ENCODE data around the gene ATAD3C. TPM values are rescaled to one million over a fixed set of nuclear protein-coding genes. Genes with fewer than 3 reads are reported as not detected.
"Not testable (repeated sequence)": the region's sequence is repeated elsewhere in the genome, so short reads cannot be mapped to it uniquely, and the experiment has no call there.

ATAD3C gene
- total RNA-seq, 1 experiment from 2014 or later = not detected

DNA sequence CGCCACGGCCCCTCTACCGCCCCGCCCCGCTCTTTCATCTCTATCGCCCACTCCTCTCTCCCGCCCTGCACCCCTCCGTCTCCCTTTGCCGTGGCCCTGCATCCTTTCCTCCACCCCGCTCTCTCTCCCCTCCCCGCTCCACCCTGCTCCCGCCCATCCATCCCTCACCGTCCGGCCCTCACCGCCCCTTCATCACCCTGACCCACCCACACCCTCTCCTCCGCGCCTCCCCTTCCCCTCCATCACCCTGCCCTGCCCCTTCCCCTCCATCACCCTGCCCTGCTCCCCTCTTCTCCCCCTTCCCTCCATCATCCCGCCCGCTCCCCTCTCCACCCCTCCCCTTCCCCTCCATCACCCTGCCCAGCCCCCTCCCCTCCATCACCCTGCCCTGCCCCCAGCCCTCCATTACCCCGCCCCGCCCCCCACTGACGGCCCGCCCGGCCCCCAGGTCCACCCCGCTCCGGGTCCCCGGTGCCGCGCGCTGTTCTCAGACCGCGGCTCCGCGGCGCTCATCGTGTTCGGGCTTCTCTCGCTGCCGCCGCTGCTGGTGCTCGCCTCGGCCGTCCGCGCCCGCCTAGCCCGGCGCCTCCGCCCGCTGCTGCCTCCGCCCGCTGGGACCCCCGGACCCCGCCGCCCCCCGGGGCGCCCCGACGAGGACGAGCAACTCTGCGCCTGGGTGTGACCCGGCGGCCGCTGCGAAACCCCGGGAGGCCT lies 22.2 kb upstream of the ATAD3C start:
- no peak for DNase-seq
- Histone ChIP-seq H3K9me3 (no peaks in the 10 kb centered on the region), H3K4me3 (no peak overlapping the region), H3K27me3 (no peaks in the 10 kb centered on the region), H3K36me3 (no peaks in the 10 kb centered on the region)

DNA sequence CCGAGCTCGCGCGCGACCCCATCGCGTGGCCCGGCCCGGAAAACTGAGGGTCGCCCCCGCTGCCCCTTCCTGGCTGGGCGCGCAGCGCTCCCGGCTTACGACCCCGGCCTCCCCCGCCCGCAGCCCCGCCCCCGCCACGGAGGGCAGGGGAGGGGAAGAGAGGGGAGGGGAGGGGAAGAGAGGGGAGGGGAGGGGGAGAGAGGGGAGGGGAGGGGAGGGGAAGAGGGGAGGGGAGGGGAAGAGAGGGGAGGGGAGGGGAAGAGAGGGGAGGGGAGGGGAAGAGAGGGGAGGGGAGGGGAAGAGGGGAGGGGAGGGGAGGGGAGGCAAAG lies 21.7 kb upstream of the ATAD3C start:
- Histone ChIP-seq H3K9me3 (no peaks in the 10 kb centered on the region), H3K36me3 (no peaks in the 10 kb centered on the region), H3K27me3 (no peaks in the 10 kb centered on the region), H3K4me3 (no peak overlapping the region)
- DNase-seq = no peak

DNA sequence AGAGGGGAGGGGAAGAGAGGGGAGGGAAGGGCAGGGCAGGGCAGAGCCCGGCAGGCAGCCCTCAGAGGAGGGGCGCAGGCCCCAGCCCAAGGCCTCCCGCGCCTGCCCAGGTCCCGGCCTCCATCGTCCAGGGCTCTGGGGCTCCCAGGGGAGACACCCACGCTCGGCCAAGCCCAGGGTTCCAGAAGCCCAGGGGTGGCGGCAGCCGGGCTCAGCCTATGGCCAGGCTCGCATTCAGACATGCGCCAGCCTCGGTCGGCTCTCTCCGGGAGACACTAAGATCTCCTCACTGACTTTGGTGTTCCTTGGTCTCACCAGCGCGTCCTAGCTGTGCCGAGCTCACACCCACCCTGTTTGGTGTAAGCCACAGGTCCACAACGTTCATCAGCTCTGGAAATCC lies 21.3 kb upstream of the ATAD3C start:
- DNase-seq = no peak
- H3K27me3 ChIP-seq = no peaks in the 10 kb centered on the region

DNA sequence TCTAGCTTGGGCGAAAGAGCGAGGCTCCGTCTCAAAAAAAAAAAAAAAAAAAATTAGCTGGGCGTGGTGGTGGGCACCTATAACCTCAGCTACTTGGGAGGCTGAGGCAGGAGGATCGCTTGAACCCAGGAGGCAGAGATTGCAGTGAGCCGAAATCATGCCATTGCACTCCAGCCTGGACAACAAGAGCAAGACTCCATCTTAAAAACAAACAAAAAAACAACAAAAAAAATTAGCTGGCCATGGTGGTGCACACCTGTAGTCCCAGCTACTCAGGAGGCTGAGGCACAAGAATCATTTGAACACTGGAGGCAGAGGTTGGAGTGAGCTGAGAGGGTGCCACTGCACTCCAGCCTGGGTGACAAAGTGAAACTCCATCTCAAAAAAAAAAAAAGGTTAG lies 20.5 kb upstream of the ATAD3C start:
- not testable (repeated sequence) for H3K9me3 ChIP-seq, DNase-seq, H3K36me3 ChIP-seq, H3K4me3 ChIP-seq, H3K27me3 ChIP-seq

More for the DNA sequence above, 21.3 kb upstream of the ATAD3C start:
- H3K36me3 ChIP-seq = no peaks in the 10 kb centered on the region
- H3K9me3 ChIP-seq = no peaks in the 10 kb centered on the region
- H3K4me3 ChIP-seq = no peak overlapping the region

DNA sequence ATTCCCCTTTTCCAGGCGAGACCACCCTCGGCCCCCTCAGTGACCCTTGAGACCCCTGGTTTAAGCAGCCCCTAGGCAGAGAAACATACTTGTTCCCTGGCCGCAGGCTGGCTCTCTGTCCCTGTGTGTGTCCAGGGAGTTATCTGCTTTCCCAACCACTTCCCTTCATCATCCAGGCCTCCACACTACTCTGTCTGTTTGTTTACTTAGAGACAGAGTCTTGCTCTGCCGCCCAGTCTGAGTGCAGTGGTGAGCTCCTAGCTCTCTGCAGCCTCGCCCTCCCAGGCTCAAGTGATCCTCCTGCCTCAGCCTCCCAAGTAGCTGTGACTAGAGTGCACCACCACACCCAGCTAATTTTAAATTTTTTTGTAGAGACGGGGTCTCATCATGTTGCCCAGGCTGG lies 19.8 kb upstream of the ATAD3C start:
- Histone ChIP-seq H3K36me3 (no peaks in the 10 kb centered on the region), H3K9me3 (no peaks in the 10 kb centered on the region), H3K4me3 (no peak overlapping the region), H3K27me3 (no peaks in the 10 kb centered on the region)
- DNase-seq = no peak

DNA sequence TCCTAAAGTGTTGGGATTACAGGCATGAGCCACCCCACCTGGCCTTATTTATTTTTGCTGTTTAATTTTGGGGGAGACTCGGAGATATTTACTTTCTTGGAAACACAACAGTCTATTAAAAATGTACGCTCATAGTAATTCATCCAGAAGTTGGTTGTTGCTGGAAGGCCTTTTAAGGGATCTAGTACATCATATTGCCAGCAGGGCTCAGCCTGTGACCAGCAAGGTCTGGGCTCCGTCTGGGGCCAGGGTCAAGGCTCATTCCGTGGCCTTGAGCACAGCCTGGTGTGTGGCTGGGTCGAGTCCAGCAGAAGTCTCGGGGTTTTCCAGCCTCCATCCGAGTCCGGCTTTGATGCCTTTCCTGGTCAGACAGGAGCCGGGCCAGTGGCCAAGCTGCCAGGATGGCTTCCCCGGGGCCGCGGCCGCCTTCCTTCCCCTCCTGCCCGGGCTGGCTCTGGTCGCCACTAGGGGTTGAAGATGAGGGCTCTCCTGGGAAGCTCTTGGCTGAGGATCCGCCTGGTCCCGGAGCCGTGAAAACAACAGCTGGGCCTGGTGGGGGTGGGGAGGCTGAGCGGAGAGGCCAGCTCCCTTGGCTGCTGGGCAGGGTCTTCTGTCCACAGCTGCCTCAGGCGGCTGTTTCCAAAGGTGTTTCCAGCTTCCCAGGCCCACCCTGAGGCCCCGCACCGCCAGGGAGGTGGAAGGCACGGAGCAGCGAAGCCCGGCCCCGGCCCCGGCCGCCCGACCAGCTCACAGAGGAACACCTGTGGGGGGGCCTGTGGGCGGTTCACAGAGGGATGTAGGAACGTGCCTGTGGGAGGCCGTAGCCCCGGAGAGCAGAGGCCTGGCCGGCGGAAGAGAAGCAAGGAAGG lies 19.1 kb upstream of the ATAD3C start:
- Histone ChIP-seq H3K9me3 (no peaks in the 10 kb centered on the region), H3K27me3 (no peaks in the 10 kb centered on the region), H3K4me3 (no peak overlapping the region), H3K36me3 (no peaks in the 10 kb centered on the region)
- DNase-seq = peak; percentile 64

DNA sequence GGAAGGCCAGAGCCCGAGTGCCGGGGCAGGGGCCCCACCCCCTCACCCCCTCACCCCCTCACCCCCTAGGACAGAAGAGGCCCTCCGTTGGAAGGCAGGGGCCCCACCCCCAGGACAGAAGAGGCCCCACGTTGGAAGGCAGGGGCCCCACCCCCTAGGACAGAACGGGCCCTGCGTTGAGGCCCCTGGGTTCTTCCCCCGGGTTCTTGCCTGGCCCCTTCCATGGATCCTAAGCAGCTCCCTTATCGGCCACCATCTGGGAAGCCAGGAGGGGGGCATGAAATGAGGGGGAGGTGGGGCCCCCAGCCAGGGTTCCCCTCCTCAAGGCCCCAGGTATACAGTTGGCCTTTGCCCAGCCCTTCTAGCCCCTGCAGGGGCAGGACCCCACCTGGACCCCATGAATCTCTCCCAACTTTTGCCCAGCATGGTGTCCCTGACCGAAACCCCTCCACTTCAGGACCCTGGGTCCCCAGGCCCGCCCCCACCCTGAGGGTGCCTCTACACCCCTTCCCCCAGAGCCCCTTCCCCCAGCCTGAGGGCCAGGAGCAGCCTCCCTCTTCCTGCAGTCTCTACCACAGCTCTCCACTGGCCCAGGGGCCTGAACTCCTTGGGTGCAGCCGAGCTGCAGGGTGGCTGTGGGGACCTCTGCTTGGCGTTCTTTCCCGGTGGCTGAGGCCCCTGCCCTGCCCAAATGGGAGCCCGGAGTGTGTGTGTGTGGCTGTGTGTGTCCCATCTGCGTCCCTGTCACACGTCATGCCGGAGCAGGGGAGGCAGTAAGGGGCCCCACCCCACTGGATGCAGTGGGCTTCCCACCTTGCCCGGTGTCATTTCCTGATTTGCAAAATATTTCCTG lies 18.3 kb upstream of the ATAD3C start:
- Histone ChIP-seq H3K4me3 (no peak overlapping the region), H3K27me3 (no peaks in the 10 kb centered on the region), H3K9me3 (no peaks in the 10 kb centered on the region), H3K36me3 (no peaks in the 10 kb centered on the region)
- no peak for DNase-seq

DNA sequence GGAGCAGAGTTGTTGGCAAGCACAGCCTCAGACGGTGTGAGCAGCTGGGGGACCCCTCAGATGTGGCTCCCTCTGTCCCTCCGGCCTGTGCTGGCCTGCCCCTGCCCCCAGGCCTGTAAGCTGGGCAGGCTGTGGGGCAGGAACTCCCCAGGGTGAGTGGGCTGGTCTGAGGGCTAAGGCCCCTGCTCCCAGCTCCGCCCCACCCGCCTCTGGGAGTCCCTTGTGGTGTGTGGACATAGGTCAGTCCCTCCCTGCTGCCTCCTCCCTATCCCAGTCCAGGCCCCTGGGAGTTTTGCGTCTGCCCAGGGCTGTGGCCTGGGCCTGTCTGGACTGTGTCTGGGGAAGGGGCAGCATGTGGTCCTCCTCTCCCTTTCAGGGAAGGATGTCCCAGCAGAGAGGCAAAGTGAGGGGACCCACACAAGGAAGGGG lies 17.6 kb upstream of the ATAD3C start:
- Histone ChIP-seq H3K9me3 (no peaks in the 10 kb centered on the region), H3K36me3 (no peaks in the 10 kb centered on the region), H3K27me3 (no peaks in the 10 kb centered on the region), H3K4me3 (no peak overlapping the region)
- DNase-seq = no peak

DNA sequence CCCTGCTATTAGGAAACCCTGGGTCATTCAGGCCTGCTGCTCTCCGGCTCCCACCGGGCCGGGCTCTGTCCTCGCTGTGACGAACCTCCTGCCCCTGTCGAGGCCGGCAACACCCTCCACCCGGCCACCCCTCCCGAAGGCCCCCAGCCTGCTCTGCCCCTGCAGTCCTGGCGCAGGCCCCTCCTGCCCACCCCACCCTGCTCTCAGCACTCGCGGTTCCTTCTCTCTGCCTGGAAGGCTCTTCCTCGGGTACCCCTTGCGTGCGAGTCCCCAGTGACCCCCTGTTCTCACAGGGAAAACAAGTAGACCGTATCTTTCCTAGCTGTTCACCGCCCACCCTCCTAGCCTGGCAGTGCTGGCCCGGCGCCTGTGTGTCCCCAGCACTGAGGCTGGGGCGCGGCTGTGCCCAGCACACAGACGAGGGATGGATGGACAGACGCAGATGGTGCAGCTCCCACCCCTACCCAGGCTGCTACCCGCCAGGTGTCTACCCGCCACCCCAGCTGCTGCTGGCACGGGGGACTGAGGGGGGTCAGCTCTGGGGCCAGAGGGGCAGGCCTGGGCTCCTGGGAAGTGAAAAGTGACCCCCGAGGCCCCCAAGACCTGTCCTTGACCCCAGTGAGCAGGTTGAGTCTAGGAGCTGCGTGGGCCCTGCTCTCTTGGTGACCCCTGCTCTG lies 17.1 kb upstream of the ATAD3C start:
- Histone ChIP-seq H3K9me3 (no peaks in the 10 kb centered on the region), H3K4me3 (no peak overlapping the region), H3K36me3 (no peaks in the 10 kb centered on the region), H3K27me3 (no peaks in the 10 kb centered on the region)
- DNase-seq = no peak

DNA sequence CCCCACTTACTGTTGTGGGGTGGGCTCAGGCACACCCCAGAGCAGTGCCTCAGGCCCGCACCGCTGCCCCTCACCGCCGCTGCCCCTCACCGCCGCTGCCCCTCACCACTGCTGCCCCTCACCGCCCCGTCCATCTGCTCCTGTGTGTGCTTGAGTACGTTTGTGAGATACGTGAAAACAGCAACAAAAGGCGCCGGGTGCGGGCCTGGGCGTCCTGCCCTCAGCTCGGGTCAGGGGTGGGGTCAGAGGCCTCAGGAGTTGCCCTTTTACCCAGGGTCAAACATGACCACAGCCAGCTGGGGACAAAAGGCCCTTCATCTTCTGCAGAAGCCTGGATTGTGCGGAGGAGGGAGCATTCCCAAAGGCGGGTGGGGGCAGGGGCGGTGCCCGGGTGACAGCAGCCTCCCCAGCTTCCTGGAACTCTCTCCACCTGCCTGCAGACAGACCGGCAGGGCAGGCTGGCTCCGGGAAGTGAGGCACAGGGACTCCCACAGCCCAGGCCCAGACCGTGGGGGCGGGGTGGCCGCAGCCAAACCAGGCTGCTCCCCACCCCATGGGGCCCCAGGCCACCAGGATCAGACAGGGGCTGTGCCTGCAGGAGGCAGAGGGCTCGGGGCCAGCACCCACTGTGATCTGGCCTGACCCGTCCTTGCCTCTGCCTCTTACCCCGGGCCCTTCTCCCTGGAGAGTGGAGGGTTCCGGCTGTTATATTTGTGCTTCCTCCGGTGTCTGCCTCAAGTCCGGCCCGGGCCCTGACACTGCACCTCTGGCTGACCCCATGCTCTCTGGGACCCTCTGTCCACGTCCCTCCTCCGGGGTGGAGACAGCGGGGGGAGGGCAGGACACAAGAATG lies 16.3 kb upstream of the ATAD3C start:
- no peaks in the 10 kb centered on the region for H3K9me3 ChIP-seq
- DNase-seq = peak; percentile 29
- H3K27me3 ChIP-seq = no peaks in the 10 kb centered on the region

DNA sequence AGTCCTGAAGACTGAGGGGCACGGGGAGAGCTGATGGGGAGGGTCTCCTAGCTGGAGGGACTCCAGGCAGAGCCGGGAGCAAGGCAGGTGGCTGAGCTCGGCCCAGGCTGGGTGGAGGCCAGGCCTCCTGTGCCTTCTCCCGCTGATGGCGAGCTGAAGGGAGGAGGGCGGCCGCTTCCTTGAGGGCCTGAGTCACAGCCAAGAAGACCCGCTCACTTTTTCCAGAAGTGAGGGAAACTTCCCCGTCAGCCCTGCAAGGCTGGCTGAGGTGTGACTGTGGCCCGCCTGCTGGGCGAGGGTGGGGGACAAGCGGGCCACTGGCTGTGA lies 15.7 kb upstream of the ATAD3C start:
- Histone ChIP-seq H3K36me3 (no peaks in the 10 kb centered on the region), H3K4me3 (no peak overlapping the region), H3K9me3 (no peaks in the 10 kb centered on the region), H3K27me3 (no peaks in the 10 kb centered on the region)
- no peak for DNase-seq

More for the DNA sequence above, 16.3 kb upstream of the ATAD3C start:
- H3K36me3 ChIP-seq = no peaks in the 10 kb centered on the region
- H3K4me3 ChIP-seq = no peak overlapping the region

DNA sequence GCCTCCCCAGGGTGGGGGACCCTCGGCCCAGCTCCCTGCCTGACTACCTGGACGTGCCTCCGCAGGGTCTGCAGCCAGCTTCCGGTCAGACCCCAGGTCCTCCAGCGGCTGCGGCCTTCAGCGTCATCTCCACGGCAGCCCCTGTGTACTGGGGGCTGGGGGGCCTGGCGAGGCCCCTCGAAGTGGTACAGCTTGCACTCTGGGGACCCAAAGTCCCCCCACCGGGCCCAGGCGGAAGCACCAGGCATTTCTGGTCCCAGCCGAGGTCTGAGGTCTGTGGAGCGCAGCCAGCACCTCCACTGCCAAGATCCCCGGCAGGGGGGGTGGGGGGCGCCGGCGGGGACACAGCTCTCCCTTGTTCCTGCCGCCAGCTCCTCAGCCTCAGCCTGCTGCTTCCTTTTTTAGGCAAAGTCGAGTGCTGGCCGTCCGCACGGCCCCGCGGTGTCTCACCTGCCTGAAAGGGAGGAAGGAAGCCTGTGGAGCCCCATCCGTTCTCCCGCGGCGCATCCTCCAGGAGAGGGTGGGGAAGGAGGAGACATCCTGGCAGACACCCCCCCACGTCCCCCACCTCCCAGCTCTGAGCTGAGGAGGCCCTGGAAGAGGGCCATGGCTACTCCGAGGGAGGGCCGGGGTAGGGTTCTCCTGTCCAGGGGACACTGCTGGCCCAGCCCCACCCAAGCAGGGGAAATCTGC lies 15.2 kb upstream of the ATAD3C start:
- DNase-seq = no peak
- Histone ChIP-seq H3K4me3 (no peak overlapping the region), H3K36me3 (no peaks in the 10 kb centered on the region), H3K27me3 (no peaks in the 10 kb centered on the region), H3K9me3 (no peaks in the 10 kb centered on the region)

DNA sequence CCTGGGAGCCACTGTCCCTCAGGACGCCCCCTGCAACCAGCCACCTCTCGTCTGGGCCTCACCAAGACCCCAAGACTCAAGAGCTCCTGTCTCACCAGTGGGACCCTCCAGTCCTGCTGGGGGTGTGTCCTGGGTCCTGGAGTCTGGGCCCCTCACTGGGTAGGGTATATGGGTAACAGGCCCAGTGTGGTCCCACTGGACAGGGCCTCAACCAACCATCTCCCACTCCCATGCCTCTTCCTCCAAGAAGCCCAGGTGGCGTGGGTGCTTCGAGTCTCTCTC lies 14.7 kb upstream of the ATAD3C start:
- Histone ChIP-seq H3K27me3 (no peaks in the 10 kb centered on the region), H3K4me3 (no peak overlapping the region), H3K36me3 (no peaks in the 10 kb centered on the region), H3K9me3 (no peaks in the 10 kb centered on the region)
- DNase-seq = no peak

DNA sequence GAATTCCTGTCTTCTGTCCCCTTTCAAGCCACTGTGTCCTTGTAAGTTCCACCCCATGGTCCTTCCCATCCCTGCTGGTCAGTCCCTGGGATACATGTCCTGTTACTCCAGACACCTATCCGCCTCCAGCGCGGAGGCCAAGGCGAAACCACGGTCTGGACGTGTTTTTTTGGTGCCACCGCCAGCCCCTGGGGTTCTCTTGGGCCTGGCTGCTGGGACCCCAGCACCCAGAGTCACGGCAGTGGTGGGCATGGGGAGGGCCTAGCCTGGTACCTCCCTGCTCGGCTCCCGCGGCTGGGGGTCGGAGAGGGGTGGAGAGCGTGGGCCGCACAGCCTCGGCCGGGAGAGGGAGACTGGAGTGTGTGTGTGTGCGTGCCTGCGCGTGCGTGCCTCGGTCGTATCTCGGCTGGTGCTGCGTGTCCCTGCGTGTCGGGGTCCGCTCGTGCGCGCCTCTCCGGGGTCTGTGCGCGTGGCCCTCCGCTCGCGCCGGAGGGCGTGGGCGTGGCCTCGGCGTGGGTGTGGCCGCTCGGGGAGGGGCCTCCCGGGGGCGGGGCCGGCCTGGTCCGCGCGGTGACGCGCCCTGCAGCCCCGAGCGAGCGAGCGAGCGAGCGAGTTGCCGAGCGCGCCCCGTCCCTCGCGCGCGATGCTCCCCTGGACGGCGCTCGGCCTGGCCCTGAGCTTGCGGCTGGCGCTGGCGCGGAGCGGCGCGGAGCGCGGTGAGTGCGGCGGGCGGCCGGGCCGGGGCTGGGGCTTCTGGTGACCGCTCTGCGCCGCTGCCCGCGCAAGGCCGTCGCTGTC lies 14.2 kb upstream of the ATAD3C start, which contains the start of gene VWA1:
TSS of gene VWA1 (plus strand) at position 585 of the 798 bp plus-strand sequence. CDS start at position 644, 59 bp downstream.
- Histone ChIP-seq H3K36me3 (no peaks in the 10 kb centered on the region), H3K9me3 (no peaks in the 10 kb centered on the region), H3K4me3 (peak within 1 kb of the TSS; percentile 23; the same call in 1 of the 2 replicates), H3K27me3 (no peaks in the 10 kb centered on the region)
- DNase-seq = peak; percentile 66
